Thoracic aorta endothelial cell (primary cell): Measurements from ENCODE around the gene SPTLC3. TPM values are rescaled to one million over a fixed set of nuclear protein-coding genes. Genes with fewer than 3 reads are reported as not detected.

Experiments used
- total RNA-seq: library from RNA; depleted of rRNA; stranded (reverse); fragments of >200 nt; gene quantifications from 2 replicates; pipeline ENCODE4 v1.2.3, GENCODE V29; 2012

SPTLC3 gene
- total RNA-seq: 0.40 and 1.1 TPM in 2 replicates

DNA sequence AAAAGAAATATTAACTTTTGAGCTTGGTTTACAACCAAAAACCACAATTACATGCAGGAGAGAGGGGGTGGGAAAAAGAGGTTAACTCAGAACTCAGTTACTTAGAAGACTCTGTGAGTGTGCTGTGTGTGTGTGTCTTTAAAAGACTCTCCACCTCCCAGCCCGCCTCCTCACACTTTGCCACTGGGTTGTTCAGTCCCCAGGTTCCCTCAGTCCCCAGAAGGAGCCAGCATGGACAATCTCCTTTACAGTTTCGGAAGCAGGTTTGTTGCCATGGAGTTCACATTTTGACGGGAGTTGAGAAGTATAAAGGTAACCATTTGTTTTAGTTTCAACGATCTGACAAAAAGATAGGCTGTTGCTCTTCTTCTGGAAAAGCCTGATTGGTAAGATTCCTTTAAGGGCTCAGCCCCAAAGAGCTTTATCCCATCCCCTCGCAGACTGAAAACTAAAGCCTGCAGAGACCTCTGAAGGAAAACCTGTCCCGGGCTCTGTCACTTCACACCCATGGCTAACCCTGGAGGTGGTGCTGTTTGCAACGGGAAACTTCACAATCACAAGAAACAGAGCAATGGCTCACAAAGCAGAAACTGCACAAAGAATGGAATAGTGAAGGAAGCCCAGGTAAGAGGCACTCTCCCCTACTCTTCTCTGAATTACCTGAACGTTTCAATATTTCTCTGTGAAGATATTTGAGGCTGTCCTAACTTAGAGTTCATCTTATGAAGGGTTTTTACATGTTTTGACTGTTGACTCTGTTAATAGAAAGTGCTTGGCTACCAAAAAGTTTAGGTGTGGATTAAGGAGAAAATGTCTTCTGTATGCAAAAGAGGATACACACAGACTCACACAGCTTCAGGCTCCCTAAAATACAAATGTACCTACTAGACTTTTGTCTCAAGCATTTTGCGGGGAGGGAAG, at the start of gene SPTLC3:
SPTLC3 (plus strand) TSS at position 212 of the 921 bp plus-strand sequence; CDS start at position 508, 296 bp downstream.

Other genes with a start within 250 kb of the SPTLC3 start
- 0.07 TPM in 1 of 2 replicates, not detected in the other for gene ISM1, start 212.3 kb downstream of the SPTLC3 start, total RNA-seq